T-cell (primary cell): ENCODE results near the gene CSTF1. TPM values are rescaled to one million over a fixed set of nuclear protein-coding genes. Genes with fewer than 3 reads are reported as not detected.

ENCODE experiments used
- ATAC-seq, 4 experiments: fragments of 200-7000 bp in 3 of 4; fragments of 150-1000 bp in 1 of 4; cut with Tn5 transposase; replicated peaks in 1 of 4; 1 replicate in 3 of 4; 2 replicates in 1 of 4; pipeline ENCODE4 v1.10.0; 2021; ENCODE audit warnings: moderate library complexity in 3 of 4, mild to moderate bottlenecking in 2 of 4, moderate number of reproducible peaks in 1 of 4
- CTCF ChIA-PET, 2 donors: fragments of 300-600 bp; sonication (Branson Sonifier 250); formaldehyde crosslinking; loops; one replicate each; lab custom pipeline; 2022; ENCODE audit warnings: antibody characterized with exemption in 2 of 2; lab: Charles Lee
- POLR2A ChIA-PET, 2 donors: fragments of 300-600 bp; sonication (Branson Sonifier 250); formaldehyde crosslinking; loops; one replicate each; lab custom pipeline; 2022; ENCODE audit warnings: antibody characterized with exemption in 2 of 2; lab: Charles Lee
- DNase-seq, 35 experiments: peaks; one replicate each; pipeline versions ENCODE4 v3.0.0 to v3.0.0-alpha.2; 2013 to 2023
- H3K27ac ChIP-seq: one replicate; pipeline ENCODE4 v1.5.1; 2013; ENCODE audit warnings: low read length
- H3K27me3 ChIP-seq, 2 experiments: replicated peaks in 1 of 2; 1 replicate in 1 of 2; 2 replicates in 1 of 2; pipeline versions ENCODE4 v1.6.1 to v1.7.0; 2013; ENCODE audit warnings: low read length in 1 of 2, mixed read lengths in 1 of 2; ENCODE audit not compliant: control insufficient read depth in 2 of 2, insufficient read depth in 2 of 2; ENCODE audit errors: extremely low read depth in 1 of 2
- H3K36me3 ChIP-seq, 2 donors: 1 replicate in 1 of 2; 2 replicates in 1 of 2; pipeline versions ENCODE4 v1.6.1 to v1.7.0; 2013; ENCODE audit warnings: low read length in 1 of 2; ENCODE audit not compliant: control insufficient read depth in 2 of 2, insufficient read depth in 1 of 2; ENCODE audit errors: extremely low read depth in 1 of 2
- H3K4me1 ChIP-seq, 2 experiments: 1 replicate in 1 of 2; 2 replicates in 1 of 2; pipeline versions ENCODE4 v1.6.1 to v1.7.0; 2013; ENCODE audit warnings: low read length in 2 of 2, mixed read lengths in 1 of 2; ENCODE audit not compliant: insufficient read depth in 2 of 2, control insufficient read depth in 1 of 2; ENCODE audit errors: extremely low read depth in 1 of 2
- H3K4me3 ChIP-seq, 2 donors: 1 replicate in 1 of 2; 2 replicates in 1 of 2; pipeline versions ENCODE4 v1.5.1 to v1.7.0; 2013; ENCODE audit warnings: mild to moderate bottlenecking in 2 of 2, low read length in 1 of 2, moderate library complexity in 1 of 2; ENCODE audit not compliant: control insufficient read depth in 1 of 2; ENCODE audit errors: extremely low read depth in 1 of 2
- H3K9me3 ChIP-seq: 2 replicates; pipeline ENCODE4 v1.7.0; 2013
- H3K27ac Mint-ChIP-seq, 2 donors: one replicate each; pipeline ENCODE4 v1.8.0; 2020 to 2021; ENCODE audit warnings: mild to moderate bottlenecking in 2 of 2, mixed read lengths in 2 of 2
- H3K27me3 Mint-ChIP-seq, 2 donors: one replicate each; pipeline ENCODE4 v1.8.0; 2021 to 2022; ENCODE audit warnings: mixed read lengths in 2 of 2
- H3K36me3 Mint-ChIP-seq: one replicate; pipeline ENCODE4 v1.8.0; 2021; ENCODE audit warnings: mixed read lengths
- H3K4me1 Mint-ChIP-seq, 3 donors: one replicate each; pipeline ENCODE4 v1.8.0; 2020 to 2022; ENCODE audit warnings: mixed read lengths in 3 of 3, mild to moderate bottlenecking in 1 of 3
- H3K4me3 Mint-ChIP-seq, 3 donors: one replicate each; pipeline ENCODE4 v1.8.0; 2020 to 2022; ENCODE audit warnings: mild to moderate bottlenecking in 3 of 3, mixed read lengths in 3 of 3, moderate library complexity in 3 of 3
- H3K9me3 Mint-ChIP-seq, 3 donors: one replicate each; pipeline ENCODE4 v1.8.0; 2020 to 2022; ENCODE audit warnings: mixed read lengths in 3 of 3
- WGBS: methylation state at CpG from one replicate; pipeline ENCODE4 v1.1.5; 2013; ENCODE audit warnings: missing lambda C conversion rate; ENCODE audit not compliant: insufficient coverage; 5-methylcytosine and 5-hydroxymethylcytosine counted together
- total RNA-seq, 35 experiments: library from RNA in 6 of 35; stranded (reverse) in 6 of 35; fragments of 120-200 nt in 1 of 35; gene quantifications; one replicate each; pipeline versions ENCODE4 v1.2.1 to v1.2.4 and lab custom pipeline; 2013 to 2026

The CSTF1 gene
- total RNA-seq, 5 donors from 2014 or later (not counting 1 experiment from before 2014, with no cell fraction given): 17.3 to 47.7 (median 41.9) TPM

DNA sequence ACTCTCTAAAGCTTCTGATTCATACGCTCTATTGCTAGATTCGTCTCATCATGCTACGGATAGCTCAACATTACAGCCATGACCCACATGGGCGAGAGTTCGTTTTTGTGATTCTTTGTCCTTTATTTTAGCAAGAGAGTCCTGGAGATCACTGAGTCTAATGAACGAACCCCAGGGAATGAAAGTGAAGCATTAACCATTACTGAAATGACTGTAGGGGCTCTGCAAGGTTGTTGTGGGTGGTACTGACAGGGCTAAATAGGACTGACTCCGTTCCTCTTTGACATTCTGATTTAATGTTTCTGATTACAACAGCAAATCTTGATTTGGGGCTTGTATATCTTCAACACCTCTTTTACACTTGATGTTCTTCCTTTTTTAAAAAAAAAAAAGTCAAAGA, 62.3 kb downstream of the CSTF1 start:
- POLR2A ChIA-PET: interaction anchor here in 1 of 2 donors (0.5 kb wide), 1 partner anchor 970 kb away, joined by 8 read pairs; no protein-coding TSS in a partner anchor
- Histone ChIP-seq H3K36me3 (peaks cover 5 to 22% of the 10 kb centered on the region in 2 donors), H3K9me3 (no peaks in the 10 kb centered on the region), H3K4me3 (no peak overlapping the region), H3K4me1 (peaks cover 0 to 4% of the 10 kb centered on the region in 2 experiments), H3K27me3 (no peaks in the 10 kb centered on the region), H3K27ac (no peak overlapping the region)
- Mint-ChIP-seq H3K9me3 (no peaks in the 10 kb centered on the region), H3K36me3 (peaks cover 53% of the 10 kb centered on the region), H3K27ac (peak overlapping the region; percentile 76 to 84), H3K4me3 (no peak overlapping the region), H3K27me3 (no peaks in the 10 kb centered on the region), H3K4me1 (peaks cover 7 to 29% (median 14%) of the 10 kb centered on the region in 3 donors)
- ATAC-seq: no peak
- CTCF ChIA-PET: no interaction called here
- 53% methylated on average over 6 of the region's 7 CpGs for WGBS
- DNase-seq: no peak

Other genes with a start within 250 kb of the CSTF1 start
- not detected for gene MC3R, start 143.9 kb upstream of the CSTF1 start, total RNA-seq
- 10 to 100 TPM; 17.2 to 23.9 (median 20.4) TPM for gene FAM210B, start 33.7 kb upstream of the CSTF1 start, total RNA-seq
- gene AURKA, start 430 bp upstream of the CSTF1 start, total RNA-seq: 1 to 10 TPM; 1.3 to 2.3 (median 2.0) TPM
- 10 to 100 TPM in 3 of 5 donors, 1 to 10 TPM in 2; 8.0 to 13.8 (median 11.2) TPM for gene CASS4, start 19.6 kb downstream of the CSTF1 start, total RNA-seq
- gene RTF2, start 76.0 kb downstream of the CSTF1 start, total RNA-seq: 10 to 100 TPM; 55.8 to 69.7 (median 64.8) TPM
- 1 to 10 TPM; 3.7 to 5.6 (median 4.7) TPM for gene FAM209A, start 132.1 kb downstream of the CSTF1 start, total RNA-seq
- 1 to 10 TPM; 1.8 to 3.3 (median 2.9) TPM for gene FAM209B, start 140.6 kb downstream of the CSTF1 start, total RNA-seq
- gene TFAP2C, start 236.7 kb downstream of the CSTF1 start, total RNA-seq: under 1 TPM in 2 of 5 donors, not detected in 3; 0.16 TPM